ENCODE results near the gene GLT1D1.

Gene GLT1D1

DNA sequence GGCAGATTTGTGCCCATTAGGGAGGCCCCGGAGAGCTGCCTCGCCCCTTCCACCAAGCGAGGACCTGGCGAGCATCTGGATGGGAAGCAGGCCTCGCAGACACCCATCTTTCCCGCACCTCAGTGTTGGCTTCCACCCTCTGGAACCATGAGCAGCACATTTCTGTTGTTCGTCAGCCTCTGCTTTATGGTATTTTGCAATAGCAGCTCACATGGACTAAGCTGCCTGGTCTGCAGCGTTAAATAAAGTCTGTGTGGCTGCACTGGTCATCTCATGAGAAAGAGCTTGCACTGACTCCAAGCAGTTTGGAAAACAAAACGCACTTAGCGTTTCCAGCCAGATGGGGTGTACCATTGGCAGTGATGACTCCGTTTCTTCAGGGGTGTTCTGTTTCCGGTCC lies 75.8 kb downstream of the GLT1D1 start:
- no peaks in the 10 kb centered on the region for H3K9me3 ChIP-seq
- DNase-seq, result no peak
- no peaks in the 10 kb centered on the region for H3K27me3 ChIP-seq
- no peak overlapping the region for H3K4me3 ChIP-seq (ENCODE audit: low read depth, low read length)
- TF ChIP-seq CTCF (IDR thresholded peaks at IDR 0.05; ENCODE audit: low read depth, low read length), result no peak
- H3K4me1 ChIP-seq, result no peaks in the 10 kb centered on the region
- H3K36me3 ChIP-seq, result no peaks in the 10 kb centered on the region

GRCh38 chr12:128930606-128931005 lies 77.3 kb downstream of the GLT1D1 start:
- no peak for DNase-seq
- Histone ChIP-seq H3K4me3 (ENCODE audit: low read depth, low read length) (no peak overlapping the region), H3K9me3 (no peaks in the 10 kb centered on the region), H3K27me3 (no peaks in the 10 kb centered on the region), H3K36me3 (no peaks in the 10 kb centered on the region), H3K4me1 (no peaks in the 10 kb centered on the region)
- TF ChIP-seq CTCF (IDR thresholded peaks at IDR 0.05; ENCODE audit: low read depth, low read length), result no peak

DNA sequence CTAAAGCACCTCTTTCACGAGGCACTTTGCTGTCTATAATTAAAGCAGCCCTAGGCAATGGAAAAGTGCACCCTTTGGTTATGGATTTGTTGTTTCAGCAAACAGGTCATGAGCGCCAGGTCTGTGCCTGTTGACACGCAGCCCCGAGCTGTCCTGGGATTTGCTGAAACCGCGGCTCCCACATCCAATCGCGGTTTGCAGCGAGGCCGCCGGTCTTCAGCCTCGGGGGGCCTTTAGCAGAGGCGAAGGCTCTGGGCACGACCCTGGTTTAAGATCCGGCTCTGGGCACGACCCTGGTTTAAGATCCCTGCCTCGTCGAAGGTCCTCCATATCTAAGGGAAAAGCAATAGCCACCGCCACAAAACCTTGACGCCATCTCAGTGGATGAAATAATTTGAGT lies 79.2 kb downstream of the GLT1D1 start:
- Histone ChIP-seq H3K36me3 (no peaks in the 10 kb centered on the region), H3K9me3 (no peaks in the 10 kb centered on the region), H3K27me3 (no peaks in the 10 kb centered on the region), H3K4me3 (ENCODE audit: low read depth, low read length) (no peak overlapping the region), H3K4me1 (no peaks in the 10 kb centered on the region)
- no peak for DNase-seq
- no peak for TF ChIP-seq CTCF (IDR thresholded peaks at IDR 0.05; ENCODE audit: low read depth, low read length)

GRCh38 chr12:128933039-128933438 lies 79.8 kb downstream of the GLT1D1 start:
- no peaks in the 10 kb centered on the region for H3K9me3 ChIP-seq
- no peaks in the 10 kb centered on the region for H3K4me1 ChIP-seq
- no peak for DNase-seq
- no peak overlapping the region for H3K4me3 ChIP-seq (ENCODE audit: low read depth, low read length)
- no peaks in the 10 kb centered on the region for H3K27me3 ChIP-seq
- TF ChIP-seq CTCF (IDR thresholded peaks at IDR 0.05; ENCODE audit: low read depth, low read length), result no peak
- H3K36me3 ChIP-seq, result no peaks in the 10 kb centered on the region

DNA sequence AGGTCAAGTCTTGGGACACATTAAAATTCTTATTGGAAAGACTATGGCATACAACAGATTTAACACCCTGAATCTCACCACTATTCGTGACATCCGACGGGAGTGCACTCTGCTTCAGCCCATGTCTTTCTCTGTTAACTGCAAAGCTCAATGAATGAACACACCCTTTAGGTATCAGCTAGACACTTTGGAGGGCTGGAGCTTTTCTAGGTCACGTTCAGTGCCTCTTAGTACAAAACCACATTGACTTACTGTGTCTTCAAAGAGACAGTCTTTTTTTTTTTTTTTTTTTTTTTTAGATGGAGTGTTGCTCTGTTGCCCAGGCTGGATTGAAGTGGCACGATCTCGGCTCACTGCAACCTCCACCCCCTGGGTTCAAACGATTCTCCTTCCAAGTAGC lies 80.6 kb downstream of the GLT1D1 start:
- Histone ChIP-seq H3K27me3 (no peaks in the 10 kb centered on the region), H3K4me3 (ENCODE audit: low read depth, low read length) (no peak overlapping the region), H3K4me1 (no peaks in the 10 kb centered on the region), H3K9me3 (no peaks in the 10 kb centered on the region), H3K36me3 (no peaks in the 10 kb centered on the region)
- no peak for TF ChIP-seq CTCF (IDR thresholded peaks at IDR 0.05; ENCODE audit: low read depth, low read length)
- no peak for DNase-seq

- Histone ChIP-seq H3K27me3 (no peaks in the 10 kb centered on the region), H3K4me3 (ENCODE audit: low read depth, low read length) (no peak overlapping the region), H3K36me3 (no peaks in the 10 kb centered on the region), H3K4me1 (no peaks in the 10 kb centered on the region), H3K9me3 (no peaks in the 10 kb centered on the region)
- DNase-seq, result no peak
- TF ChIP-seq CTCF (IDR thresholded peaks at IDR 0.05; ENCODE audit: low read depth, low read length), result no peak
These were observed 85.6 kb downstream of the GLT1D1 start for GRCh38 chr12:128938886-128939285.

All from BE2C (cell line).